C4-2B (cell line): ENCODE data around the gene SLC39A1.

Source experiments
- H3K27ac ChIP-seq: fragments of 450-650 bp; 2 replicates; pipeline ENCODE4 v1.5.1; 2017
- ZFX ChIP-seq: fragments of 450-650 bp; IDR thresholded peaks from 2 replicates; pipeline ENCODE4 v1.6.1; 2017
- TF ChIP-seq, protein P1 (sequence below): fragments of 450-650 bp; conservative IDR thresholded peaks from 2 replicates; pipeline ENCODE4 v1.5.1; 2017; ENCODE audit warnings: mild to moderate bottlenecking

SLC39A1 gene

DNA sequence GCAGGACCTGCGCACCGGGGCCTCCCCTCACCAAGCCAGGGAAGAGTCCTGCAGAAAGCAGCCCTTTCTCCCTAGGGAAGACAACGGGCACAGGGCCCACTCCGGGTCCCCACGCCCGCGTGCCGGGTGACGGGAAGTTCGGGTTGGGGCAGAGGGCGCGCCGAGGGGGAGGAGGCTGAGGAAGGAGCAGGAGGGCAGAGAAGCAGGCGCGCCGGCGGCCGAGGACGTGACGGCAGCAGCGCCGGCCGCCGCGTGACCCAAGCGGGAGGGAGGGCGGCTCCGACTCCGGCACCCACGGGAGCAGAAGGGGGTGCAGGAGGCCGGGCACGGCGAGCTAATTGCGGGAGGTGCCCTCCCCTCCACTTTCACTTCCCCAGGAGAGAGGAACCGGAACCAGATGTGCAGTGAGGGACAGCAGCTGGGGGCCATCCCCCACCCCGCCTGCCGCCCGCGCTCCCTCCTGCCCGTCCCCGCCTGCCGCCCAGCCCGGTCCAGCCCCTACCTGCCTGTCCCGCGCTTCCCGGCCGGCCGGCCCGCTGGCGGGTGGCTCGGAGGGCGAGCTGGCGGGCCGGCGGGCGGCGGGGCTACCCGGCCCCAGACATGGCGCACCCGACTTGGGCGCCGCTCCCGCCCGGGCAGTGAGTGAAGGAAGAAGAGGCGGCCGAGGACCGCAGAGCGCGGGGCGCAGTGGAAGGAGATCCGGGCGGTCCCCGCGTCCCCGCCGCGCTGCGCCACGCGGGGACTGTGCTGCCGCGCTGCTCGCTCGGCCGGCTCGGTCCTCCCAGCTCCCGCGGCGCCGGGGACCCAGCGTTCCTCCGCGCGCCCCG, 17.3 kb downstream of the SLC39A1 start:
- TF ChIP-seq, protein P1, sequence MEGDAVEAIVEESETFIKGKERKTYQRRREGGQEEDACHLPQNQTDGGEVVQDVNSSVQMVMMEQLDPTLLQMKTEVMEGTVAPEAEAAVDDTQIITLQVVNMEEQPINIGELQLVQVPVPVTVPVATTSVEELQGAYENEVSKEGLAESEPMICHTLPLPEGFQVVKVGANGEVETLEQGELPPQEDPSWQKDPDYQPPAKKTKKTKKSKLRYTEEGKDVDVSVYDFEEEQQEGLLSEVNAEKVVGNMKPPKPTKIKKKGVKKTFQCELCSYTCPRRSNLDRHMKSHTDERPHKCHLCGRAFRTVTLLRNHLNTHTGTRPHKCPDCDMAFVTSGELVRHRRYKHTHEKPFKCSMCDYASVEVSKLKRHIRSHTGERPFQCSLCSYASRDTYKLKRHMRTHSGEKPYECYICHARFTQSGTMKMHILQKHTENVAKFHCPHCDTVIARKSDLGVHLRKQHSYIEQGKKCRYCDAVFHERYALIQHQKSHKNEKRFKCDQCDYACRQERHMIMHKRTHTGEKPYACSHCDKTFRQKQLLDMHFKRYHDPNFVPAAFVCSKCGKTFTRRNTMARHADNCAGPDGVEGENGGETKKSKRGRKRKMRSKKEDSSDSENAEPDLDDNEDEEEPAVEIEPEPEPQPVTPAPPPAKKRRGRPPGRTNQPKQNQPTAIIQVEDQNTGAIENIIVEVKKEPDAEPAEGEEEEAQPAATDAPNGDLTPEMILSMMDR: no peak
- peak; percentile 66; the same call in 1 of the 2 replicates for TF ChIP-seq ZFX
- peak overlapping the region; percentile 94 for H3K27ac ChIP-seq

DNA sequence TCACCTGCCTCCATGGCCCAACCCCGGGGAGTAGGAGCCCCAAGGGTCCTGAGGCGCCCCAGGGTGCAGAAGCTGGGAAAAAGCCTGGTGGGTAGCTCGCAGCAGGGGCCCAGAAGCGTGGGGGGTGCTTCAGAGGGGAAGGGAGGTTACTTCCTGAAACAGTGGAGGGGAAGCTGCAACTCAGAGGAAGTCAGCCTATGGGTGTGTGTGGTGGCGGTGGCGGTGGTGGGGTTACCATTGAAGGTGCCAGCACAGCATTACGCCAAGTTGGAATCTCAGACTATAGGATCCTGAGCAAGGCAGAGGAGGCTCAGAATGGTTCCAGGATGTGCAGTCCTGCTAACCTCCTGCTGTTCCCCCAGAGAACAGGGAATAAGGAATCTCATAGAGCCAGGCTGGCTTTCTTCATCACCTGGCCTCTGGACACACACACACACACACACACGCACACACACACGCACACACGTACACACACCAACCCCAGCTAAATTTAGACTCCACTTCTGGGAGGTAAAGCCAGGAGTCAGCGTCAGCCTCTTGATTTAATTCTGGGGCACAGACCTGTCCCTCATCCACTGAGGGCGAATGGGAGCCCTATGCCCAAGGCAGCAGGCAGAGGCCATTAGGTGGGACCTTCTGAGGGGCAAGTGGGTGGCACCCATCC, 18.1 kb downstream of the SLC39A1 start:
- TF ChIP-seq, protein P1: no peak
- TF ChIP-seq ZFX: no peak
- H3K27ac ChIP-seq: peak overlapping the region; percentile 94

DNA sequence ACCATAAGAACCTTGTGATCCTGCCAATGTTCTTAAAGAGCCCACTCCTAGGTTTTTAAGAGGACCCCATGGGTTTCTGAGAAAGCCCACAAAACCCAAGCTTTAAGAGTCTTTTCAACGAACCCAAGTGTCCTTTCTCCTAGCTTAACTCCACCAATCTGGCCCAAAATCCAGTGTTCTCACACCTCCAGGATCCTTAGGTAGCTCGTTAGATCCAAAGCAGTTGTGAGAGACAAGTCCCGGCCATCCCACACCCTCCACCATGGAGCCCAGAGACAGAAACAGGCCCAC, 18.6 kb downstream of the SLC39A1 start:
- no peak for TF ChIP-seq ZFX
- TF ChIP-seq, protein P1: no peak
- peak overlapping the region; percentile 94; the same call in 1 of the 2 replicates for H3K27ac ChIP-seq

DNA sequence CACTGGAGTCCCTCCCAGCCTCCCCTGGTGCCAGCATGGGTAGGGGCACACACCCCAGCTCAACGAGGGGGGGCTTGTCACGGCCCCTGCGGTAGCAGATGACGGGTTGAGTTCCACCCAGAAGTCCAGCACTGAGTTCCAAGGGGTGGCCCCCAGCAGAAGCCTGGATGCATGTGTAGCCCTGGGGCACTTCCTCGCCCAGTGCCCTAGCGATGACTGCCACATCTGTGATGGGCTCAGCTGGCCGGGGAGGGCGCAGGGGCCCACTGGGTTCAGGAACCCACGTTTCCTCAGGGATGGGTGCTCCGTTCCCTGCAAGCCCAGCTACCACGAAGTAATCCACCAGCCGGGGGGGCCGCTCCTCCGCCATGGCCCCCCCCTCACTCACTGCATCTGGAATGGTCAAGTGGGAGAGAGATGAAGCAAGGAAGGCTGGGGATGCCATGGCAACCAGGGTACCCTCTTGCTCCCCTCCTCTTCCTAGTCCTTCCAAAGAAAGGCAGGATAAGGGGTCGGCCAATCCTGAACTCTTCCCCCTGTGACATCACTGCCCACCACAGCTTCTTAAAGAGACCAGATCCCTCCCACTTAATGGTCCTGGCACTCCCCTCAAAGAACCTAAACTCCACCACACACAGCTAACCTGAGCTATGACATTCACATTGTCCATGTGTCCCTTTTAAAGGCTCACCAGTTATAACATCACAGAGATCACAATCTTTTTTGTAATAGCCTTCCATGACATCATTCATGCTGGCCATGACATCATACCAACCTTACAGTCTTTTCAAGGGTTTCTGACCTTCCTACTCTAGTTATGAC, 19.1 kb downstream of the SLC39A1 start:
- TF ChIP-seq, protein P1: no peak
- no peak for TF ChIP-seq ZFX
- H3K27ac ChIP-seq: no peak overlapping the region

DNA sequence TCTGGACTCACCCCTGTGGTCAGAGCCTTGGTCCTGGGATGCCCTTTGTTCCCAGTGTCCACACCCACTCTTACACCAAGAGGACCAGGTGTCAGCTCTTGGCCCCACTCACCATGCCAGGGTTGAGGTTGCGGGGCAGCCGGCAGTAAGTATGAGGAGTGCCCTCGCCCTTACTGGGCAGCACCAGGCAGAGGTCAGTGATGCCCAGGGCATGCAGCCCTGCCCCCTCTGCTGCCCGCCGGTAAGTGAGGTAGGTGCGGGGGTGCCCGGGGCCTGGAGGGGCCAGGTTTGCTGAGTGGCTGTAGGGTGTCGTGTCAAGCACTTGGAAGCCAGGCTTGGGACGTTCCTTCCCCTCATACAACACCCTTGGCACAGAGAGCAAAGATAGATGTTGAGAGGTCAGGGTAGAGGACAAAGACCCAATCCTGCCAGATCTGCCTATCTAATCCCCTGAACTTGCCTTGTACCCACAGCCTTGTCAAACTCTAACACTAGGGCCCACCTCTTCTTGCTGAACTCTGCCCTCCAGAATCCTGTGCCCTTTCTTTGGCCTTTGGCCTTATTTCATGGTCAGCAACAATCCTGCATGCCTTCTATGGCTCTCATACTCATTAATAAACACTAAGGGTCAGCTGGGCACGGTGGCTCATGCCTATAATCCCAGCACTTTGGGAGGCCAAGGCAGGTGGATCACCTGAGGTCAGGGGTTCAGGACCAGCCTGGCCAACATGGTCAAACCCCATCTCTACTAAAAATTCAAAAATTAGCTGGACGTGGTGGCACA, 20.4 kb downstream of the SLC39A1 start:
- no peak overlapping the region for H3K27ac ChIP-seq
- no peak for TF ChIP-seq ZFX
- TF ChIP-seq, protein P1: no peak

DNA sequence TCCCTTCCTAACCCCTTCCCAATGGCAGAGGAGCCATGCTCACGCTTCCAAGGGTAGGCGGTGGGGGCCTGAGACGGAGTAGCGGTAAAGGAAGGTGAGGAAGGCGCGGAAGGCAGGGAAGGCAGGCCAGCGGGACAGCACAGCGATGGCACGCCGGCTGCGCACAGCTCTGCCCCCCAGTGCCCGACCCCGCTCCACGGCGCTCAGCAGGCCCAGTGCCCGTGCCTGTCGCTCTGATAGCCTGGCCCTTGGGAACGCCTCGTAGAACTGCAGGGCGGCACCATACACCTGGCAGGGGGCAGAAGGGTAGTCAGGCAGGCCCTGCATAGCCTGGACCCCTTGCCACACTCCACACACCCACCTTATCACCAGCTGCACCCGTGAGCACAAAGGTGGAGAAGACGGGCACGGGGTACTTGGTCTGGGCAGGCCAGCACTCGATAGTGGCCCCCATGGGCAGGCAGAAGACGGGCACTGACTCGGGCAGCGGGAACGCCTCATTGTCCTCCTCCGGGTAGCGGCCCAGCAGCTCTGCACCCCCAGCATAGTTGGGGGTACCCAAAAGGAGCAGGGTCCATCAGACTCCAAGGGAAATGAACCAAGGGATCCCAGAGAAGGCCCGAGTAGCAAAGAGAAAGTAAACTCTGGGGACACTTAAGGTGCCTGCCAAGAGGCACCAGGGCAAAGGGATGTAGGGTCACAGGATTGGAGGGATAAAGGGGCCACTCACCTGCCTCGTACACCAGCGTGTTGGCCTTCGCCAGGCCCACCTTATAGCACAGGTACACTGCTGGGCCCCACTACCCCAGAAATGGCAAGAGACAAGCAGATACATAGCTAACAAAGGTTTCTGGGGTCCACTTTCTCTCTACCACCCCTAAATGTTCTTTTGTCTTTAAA, 21.3 kb downstream of the SLC39A1 start:
- no peak overlapping the region for H3K27ac ChIP-seq
- TF ChIP-seq, protein P1: no peak
- TF ChIP-seq ZFX: no peak
